AML-193 (cell line): ENCODE results near the gene TERF2IP.

Experiments
- DNase-seq, 2 experiments: peaks; one replicate each; lab custom pipeline; 2025; lab: John Stamatoyannopoulos, UW

TERF2IP gene

DNA sequence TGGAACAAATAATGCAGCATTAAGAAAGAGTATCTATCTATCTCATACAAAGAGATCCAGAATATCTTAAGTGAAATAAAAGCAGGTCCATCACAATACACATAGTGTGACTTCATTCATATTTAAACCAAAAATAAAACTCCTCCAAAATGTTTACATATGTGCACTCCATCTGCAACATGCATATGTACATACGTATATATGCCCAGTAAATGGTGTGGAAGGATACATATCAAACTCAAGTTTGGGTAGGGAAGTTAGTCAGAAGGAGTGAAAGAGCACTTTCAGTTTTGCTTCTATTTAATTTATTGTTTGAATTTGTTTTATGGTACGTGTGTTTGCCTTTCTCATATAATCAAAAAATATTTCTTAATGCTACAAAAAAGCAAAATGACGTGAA is 12.5 kb upstream of the TERF2IP start:
- no peak for DNase-seq

GRCh38 chr16:75640598-75640997 is 7.0 kb upstream of the TERF2IP start:
- DNase-seq, result no peak

DNA sequence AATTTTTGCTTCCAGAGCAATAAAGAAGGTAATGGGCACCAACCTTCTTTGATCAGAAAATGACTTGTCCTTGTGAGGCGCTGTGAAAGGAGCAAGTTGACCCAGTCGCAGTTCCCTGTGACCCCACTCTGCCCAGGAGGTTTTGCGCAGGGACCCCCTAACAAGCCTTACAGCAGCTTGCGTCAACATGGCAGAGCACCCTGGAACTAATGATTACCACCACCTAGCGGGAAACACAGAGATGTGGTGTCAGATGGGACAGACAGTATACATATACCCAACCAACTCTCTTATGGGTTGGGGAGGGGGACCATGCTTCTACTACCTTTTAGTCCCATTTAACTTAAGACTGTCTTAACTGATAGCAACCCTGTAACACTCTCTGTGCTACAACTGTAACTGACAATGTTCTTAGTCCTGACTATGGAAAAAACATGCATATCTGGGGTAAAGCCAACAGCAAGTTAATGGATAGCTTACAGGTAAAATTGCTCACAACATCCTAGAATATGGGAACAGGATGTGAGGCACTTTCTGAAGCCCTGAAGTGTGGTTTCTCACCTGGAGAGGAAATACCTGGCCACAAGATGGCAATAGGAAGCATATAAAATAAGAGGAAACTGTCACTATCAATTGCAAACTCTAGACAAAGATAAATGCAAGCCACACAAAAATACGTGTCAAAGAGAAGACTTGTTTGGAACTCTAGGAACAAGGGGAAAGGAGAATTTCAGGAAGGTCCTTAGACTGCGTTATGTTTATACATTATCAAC is 3.1 kb upstream of the TERF2IP start:
- DNase-seq, result no peak

GRCh38 chr16:75647112-75647491 is 471 bp upstream of the TERF2IP start:
- DNase-seq, result no peak

DNA sequence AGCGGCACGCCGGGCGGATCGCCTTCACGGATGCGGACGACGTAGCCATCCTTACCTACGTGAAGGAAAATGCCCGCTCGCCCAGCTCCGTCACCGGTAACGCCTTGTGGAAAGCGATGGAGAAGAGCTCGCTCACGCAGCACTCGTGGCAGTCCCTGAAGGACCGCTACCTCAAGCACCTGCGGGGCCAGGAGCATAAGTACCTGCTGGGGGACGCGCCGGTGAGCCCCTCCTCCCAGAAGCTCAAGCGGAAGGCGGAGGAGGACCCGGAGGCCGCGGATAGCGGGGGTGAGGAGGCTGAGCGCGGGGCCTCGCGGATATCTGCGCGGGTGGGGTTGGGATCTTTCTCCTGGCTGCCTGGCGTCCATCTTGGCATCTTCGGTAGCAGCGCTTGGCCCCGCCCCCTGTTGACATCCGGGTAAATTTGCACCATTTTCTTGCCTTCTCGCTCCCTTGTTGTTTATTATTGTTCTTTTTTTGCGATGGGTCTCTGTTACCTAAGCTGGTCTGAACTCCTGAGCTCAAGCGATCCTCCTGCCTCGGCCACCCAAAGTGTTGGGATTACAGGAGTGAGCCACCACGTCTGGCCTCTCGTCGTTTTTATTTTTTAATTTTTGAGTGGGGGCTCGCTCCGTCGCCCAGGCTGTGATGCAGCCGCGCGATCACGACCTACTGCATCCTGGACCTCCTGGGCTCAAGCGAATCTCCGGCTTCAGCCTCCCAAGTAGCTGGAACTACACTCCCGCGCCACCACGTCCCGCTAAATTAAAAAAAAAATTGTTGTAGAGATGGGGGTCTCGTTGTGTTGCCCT is 898 bp downstream of the TERF2IP start:
- peak; percentile 57 to 58 for DNase-seq

DNA sequence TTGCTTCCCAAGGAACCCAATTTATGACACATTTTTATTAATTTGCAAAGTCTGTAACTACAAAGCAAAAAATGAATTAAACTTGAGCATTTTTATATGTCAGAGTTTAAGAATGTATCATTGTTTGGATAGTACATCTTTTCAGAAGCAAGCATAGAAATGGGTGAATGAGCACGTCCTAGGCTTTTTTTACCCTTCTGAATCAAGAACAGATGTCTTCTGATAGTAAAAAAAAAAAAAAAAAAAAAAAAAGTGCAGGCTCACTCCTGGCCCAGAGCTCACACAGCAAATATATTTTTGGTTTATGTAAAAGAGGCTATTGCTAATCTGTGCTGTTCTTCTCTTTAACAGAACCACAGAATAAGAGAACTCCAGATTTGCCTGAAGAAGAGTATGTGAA is 6.3 kb downstream of the TERF2IP start:
- DNase-seq, result no peak

DNA sequence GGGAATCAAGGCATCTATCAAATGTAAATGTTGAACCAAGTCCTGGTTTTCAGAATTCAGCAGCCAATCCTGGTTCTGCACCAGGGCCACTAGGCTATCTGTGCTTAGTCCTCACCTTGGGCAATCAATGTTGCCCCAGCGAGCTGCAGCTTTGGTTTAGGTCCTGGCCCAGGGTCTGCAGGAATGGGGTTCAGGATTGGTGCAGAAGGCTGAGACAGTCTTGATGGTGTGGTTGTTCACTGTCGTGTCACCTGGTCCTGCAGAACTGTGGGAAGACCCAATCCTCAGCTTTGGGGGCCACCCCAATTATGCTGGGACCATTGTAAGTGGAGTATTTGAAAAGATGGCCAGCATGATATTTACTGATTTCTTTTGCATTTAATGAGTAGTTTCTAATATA is 10.6 kb downstream of the TERF2IP start:
- no peak for DNase-seq

DNA sequence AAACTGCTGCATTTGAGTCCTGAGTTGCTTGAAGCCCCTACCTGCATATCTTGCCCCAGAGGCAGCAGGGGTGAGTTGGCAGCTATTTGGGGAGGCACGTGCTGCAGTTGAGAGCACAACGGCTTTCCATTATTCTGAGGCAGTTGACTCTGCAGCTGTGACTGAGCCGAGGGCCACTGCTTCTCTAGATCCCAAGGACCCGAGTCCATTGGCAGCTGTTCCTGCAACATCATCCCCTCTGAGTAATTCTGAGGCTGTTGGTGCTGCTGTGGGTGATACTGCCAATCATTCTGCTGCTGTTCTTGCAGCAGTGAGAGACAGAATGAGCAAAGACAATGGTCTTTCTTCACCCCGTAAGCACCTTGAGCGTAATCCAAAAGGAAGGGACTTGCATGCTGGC is 12.7 kb downstream of the TERF2IP start:
- DNase-seq, result no peak

GRCh38 chr16:75660726-75661302 is 13.2 kb downstream of the TERF2IP start:
- no peak for DNase-seq

DNA sequence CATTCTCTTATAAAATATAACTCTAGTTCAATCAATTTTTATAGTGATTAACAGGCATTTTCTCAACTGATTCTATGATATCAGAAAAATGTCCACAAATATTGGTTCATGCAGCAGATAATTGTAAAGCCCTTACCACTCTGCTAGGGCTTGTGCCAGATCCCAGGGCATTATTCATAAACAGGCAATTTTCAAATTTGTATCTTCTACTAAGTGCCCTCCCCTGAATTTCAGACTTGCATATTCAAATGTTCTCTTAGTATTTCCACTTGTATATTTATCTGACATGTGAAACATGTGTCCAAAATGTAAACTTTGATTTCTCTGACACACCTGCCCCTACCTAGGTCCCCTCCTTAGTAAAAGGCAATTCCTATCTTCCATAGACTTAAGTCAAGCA is 19.9 kb downstream of the TERF2IP start:
- no peak for DNase-seq

DNA sequence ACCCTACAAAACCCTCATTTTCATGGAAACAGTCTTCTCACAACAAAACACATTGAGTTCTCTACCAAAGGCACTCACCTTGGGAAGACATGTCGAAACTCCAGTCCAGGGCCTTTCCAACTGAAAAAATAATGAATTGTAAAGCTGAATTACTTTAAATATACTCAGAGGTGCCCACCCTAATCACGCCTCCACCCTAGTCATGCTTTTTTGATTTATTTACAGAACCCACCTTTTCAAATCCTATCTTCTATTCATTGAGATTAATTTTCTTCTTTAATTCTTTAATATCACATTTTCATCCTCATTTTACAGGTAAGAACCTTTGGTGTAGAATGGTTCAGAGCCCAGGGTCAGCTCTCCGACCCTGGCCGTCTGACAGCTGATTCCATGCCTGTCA is 29.3 kb downstream of the TERF2IP start, which contains the start of gene CPHXL2:
Gene CPHXL2, minus strand, starts transcription at position 101 of the 400 bp plus-strand sequence. Its CDS starts 10 bp downstream, at position 91.
- no peak for DNase-seq

DNA sequence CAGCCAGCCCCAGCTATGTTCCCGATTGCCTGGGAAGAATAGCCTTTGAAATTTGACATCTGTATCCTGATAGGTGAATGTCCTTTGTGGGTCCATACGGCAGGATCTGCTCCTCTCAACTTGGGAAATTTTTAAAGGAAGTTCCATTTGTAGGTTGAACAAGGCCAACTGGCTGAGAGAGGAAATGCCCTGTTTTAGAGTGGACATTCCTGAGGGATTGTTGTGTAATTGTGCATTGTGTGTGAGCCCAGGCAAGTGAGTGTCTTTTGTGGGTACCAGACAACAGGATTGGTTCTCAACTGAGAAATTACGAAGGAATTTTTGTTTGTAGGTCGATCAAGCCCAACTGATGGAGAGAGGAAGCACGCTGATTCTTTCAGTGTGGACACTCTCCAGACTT is 31.8 kb downstream of the TERF2IP start:
- no peak for DNase-seq

DNA sequence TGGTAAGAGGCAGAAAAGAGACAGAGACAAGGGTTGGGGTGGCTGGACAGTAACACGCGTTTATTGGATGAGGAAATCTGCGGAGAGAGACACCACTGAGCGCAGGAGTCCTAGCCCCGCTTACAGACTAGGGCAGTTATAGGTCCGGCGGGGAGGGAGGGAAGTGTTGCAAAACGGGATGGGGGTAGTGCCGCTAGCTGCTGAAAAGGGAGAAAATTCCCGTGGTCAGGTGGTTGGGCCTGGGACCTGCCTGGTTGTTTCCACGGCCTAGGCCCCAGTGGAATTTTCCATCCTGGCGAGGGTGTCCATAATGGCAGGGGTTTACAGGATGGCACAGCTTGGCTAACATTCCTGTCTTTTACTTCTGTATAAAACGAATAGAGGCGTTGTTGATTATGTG is 34.7 kb downstream of the TERF2IP start:
- DNase-seq, result no peak

DNA sequence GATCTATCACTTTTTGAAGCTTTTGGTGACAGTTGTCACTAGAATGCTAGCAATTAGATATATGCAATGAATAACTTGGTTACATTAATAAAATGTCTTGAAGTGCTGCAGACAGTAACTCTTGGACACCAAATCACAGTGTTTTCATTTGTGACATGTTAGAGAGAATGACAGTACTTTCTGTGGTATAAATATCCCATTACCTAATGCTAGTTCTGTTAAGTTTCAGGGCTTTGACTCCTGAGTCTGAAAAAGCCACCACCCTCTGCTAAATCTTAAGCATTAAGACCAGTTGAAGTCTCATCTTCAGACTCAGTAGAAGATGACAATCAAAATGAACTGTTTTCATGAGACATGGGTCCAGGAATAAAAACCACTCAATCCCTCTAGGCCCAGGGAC is 39.8 kb downstream of the TERF2IP start:
- no peak for DNase-seq

GRCh38 chr16:75695708-75696107 is 48.1 kb downstream of the TERF2IP start:
- DNase-seq, result no peak

DNA sequence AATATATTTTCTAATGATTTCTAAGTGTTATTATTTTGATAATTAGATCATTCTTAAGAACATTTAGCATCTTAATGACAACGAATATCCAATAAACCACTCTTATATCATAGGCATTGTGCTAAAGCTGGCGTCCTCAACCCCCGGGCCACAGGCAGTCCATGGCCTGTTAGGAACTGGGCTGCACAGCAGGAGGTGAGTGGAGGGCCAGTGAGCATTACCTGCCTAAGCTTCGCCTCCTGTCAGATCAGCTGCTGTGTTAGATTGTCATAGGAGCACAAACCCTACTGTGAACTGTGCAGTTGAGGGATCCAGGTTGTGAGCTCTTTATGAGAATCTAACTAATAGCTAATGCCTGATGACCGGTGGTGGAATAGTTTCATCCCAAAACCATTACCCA is 50.0 kb downstream of the TERF2IP start:
- no peak for DNase-seq

- no peak for DNase-seq
Observed at GRCh38 chr16:75701361-75701760, 53.8 kb downstream of the TERF2IP start, which contains the start of gene DUXB. Gene DUXB (minus strand): TSS chr16:75701461. CDS start chr16:75701418, 43 bp downstream.

DNA sequence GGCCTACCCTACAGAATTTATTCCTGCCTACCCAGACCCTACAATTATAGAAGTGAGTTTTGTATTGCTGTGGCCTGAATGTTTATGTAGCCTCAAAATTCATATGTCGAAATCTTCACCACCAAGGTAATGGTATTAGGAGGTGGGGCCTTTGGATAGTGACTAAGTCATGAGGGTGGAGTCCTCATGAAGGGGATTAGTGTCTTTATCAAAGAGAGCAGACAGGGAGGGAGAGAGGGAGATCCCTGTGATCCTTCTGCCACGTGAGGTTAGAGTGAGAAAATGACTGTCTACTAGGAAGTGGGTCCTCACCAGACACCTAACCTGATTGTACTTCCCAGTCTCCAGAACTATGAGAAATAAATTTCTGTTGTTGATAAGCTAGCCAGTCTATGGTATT is 54.7 kb downstream of the TERF2IP start:
- no peak for DNase-seq

DNA sequence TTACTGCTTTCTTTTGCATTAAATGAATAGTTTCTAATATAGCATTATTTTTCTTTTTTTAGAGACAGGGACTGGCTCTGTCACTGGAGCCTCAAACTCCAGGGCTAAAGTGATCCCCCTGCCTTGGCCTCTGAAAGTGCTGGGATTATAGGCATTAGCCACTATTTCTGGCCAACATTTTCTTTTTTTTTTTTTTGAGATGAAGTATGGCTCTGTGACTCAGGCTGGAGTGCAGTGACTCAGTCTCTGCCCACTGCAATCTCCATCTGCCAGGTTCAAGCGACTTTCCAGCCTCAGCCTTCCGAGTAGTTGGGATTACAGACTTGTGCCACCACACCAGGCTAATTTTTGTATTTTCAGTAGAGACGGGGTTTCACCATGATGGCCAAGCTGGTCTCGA is 55.7 kb downstream of the TERF2IP start:
- DNase-seq, result no peak
